Measurements from ENCODE around the gene GRID2.
"Not testable (repeated sequence)": the region's sequence is repeated elsewhere in the genome, so short reads cannot be mapped to it uniquely, and the experiment has no call there.

The GRID2 gene

GRCh38 chr4:92305878-92306520 lies 2.2 kb downstream of the GRID2 start:
- DNase-seq, result peak in 1 of 2 experiments; percentile 53

DNA sequence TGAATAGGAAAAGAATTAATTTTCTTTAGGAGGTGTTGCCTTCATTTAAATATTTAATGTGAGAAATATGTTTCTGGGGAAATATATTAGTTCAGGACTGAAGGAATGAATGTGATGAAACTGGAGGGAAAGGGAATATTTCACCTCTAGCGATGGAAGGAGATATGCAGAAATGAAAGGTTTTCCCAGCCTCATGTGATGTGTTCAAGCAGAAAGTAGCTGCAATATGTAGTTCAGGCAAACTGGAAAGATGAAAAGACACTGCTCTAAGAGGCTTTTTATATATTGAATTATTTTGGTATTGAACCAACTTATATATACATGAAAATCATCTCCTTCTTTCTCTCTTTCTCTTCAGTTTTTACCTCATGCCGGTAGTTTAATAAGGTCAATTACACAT lies 3.4 kb downstream of the GRID2 start:
- DNase-seq, result peak in 1 of 2 experiments; percentile 50

DNA sequence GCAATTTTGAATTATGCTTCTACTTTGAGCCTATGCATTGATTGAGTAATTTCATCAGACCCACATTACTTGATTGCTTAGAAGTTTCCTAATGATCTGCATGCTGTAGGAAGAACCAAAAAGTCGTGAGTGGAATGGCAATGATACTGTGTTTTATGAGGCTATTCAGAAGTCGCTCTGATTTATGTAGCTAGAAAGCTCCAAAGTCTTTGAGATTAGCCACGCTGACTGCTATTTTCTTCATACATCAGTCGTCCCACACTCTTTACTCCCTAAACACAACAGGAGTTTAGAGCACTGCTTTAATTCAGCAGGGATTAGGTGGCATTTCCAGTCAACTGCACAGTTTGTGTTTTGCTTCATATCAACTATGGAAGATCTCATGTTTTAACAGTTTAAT lies 4.1 kb downstream of the GRID2 start:
- no peak for DNase-seq

DNA sequence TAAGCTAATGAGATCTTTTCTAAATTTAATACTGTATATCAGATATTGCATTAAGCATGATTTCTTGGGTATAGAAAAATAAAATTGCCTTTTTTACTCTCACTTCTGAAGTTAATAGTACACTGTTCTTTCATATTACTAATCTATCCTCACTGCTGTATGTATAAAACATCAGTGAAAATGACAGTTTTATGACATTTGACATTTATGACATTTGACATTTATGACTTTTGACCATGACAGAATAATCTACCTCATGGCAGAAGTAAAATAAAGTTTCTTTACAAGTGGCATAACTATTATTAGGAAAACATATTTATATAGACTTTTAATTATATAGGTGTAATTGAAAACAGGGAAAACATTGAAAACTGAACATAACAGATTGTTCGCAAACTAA lies 13.3 kb downstream of the GRID2 start:
- no peak for DNase-seq

- DNase-seq, result no peak
These were observed 24.3 kb downstream of the GRID2 start for GRCh38 chr4:92328095-92328494.

DNA sequence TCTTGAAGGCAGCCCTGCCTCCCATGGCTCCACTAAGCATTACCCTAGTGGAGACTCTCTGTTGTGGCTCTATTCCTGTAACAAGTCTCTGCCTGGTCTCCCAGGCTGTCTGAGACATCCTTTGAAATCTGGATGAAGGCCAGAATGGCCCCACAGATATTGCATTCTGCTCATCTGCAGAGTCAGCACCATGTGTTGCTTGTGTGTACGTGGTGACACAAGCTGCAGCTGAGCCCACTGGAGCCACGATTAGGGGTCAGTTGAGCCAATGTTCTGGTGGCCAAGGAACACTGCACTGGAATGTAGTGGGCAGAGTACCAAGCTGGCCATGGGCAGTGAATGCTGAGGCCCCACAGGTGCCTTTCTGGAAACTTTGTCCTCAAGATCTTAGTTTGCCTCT lies 29.2 kb downstream of the GRID2 start:
- DNase-seq, result no peak

DNA sequence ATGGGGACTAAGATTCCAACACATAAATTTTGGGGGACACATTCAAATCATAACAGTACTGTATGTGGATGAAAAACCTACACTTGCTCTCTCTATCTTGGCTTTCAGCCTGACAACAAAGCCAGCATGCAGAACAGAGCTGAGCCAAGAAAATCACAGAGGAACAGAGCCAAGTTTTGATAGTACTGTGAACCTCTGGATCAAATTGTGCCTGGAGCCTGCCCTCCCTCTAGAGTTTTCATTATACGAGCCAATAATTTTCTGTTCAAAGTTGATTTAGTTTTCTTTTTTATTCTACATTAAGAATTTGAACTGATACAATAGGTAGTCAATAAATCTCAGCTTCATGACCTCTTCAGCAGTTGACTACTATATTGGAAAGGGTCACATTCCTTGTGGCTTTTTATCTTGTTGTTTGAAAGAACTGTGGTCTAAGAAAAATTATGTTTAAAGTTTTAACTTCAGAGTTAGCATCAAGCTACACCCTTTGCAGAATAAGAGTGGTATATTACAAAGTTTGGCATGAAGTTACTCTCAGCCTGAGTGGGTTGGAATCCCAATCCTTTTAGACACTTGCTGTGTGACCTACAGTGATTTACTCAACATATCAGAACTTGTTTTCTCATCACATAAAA lies 31.1 kb downstream of the GRID2 start:
- DNase-seq, result no peak

GRCh38 chr4:92339676-92340075 lies 35.9 kb downstream of the GRID2 start:
- no peak for DNase-seq

DNA sequence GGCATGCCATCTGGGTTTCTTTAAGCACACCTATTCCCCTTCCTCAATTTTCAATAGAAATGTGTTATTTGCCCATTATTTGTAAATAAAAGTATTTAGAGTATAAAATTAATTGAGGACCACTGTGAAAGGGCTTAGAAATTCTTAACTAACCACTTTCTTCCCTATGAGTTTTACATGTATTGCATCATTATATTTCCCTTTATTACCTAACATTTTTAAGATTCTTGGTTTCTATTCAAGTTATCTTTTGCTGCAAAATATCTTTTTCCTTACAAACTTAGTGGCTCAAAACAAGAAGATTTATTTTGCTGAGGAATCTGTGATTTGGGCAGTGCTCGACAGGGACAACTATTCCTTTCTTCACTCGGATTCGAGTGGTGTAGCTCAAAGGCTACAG lies 40.5 kb downstream of the GRID2 start:
- no peak for DNase-seq

- DNase-seq, result no peak
These were observed 42.5 kb downstream of the GRID2 start for GRCh38 chr4:92346289-92346688.

- DNase-seq, result no peak
These were observed 54.2 kb downstream of the GRID2 start for GRCh38 chr4:92357966-92358365.

DNA sequence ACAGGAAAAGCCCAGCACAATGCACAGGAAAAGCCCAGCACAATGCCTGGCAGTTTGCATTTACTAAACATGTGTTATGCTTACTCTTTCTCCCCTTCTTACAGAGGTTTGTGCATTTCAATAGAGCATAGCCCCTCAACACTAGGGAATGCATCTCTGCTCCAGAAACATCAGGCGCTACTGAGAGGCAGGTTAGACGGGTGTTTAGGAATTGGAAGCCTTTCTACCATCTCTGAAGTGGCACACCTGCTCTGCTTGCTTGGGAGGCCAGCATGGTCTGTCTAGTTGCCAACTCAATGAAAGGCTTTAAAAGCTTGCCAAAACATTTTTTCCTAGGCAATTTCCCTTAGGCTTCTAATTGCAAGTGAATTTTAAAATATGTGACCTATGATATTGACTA lies 55.7 kb downstream of the GRID2 start:
- peak; percentile 55 to 69 for DNase-seq

- no peak for DNase-seq
These were observed 58.3 kb downstream of the GRID2 start for GRCh38 chr4:92362028-92362427.

- DNase-seq, result no peak
These were observed 64.9 kb downstream of the GRID2 start for GRCh38 chr4:92368653-92369052.

- no peak for DNase-seq
These were observed 77.8 kb downstream of the GRID2 start for GRCh38 chr4:92381616-92382015.

DNA sequence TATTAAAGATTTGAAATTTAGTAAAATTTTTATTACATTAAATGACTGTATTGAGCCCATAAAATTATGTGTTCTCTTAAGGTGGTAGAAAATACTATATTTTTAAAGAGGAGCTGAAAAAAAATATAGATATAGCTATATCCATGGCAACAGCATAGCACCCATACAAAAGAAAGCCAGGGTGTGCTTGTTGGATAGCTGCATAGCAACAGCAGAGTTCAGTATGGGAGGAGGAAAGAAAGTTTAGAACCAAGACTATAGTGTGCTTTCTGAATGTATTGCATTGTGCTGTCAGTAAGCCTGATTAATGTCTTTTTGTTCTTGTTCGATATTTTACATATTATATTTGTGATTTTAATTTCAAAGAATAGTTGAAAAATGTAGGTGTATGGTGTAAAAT lies 78.4 kb downstream of the GRID2 start:
- DNase-seq, result no peak

GRCh38 chr4:92387459-92388069 lies 83.8 kb downstream of the GRID2 start:
- DNase-seq, result no peak

DNA sequence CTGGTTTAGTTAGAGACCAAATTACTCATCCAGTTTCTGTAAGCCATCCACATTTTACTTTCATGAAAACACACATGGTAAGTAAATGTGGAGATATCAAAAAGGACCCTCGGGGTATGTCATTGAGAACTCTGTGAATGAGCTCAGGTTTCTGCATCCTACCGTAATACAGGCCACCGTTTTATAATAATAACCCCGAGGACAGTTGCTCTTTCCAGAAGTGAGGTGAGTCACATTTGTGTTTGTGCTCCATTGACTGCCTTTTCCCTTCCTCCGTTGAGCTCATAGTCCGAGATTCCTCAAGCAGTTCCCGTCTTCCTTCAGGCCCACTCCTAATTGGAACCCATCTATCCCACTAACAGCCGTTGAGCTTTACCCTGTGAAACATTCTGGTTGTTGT lies 95.3 kb downstream of the GRID2 start:
- DNase-seq, result no peak

GRCh38 chr4:92403525-92403924 lies 99.8 kb downstream of the GRID2 start:
- DNase-seq, result not testable (repeated sequence)

DNA sequence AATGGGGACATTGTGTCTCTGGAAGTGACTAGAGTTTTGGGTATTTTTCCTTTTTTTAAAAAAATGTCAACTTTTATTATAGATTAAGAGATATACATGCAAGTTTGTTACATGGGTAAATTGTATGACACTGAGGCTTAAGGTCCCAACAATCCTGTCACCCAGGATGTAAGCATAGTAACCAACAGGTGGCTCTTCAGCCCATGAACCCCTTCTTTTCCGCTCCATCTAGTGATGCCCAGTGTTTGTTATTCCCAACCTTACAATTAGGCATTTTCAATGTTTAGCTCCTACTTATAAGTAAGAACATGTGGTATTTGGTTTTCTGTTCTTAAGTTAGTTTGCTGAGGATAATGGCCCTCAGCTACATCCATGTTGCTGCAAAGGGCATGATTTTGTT lies 102.7 kb downstream of the GRID2 start:
- DNase-seq, result no peak

GRCh38 chr4:92421920-92422319 lies 118.2 kb downstream of the GRID2 start:
- DNase-seq, result no peak

- no peak for DNase-seq
These were observed 129.5 kb downstream of the GRID2 start for GRCh38 chr4:92433272-92433758.

DNA sequence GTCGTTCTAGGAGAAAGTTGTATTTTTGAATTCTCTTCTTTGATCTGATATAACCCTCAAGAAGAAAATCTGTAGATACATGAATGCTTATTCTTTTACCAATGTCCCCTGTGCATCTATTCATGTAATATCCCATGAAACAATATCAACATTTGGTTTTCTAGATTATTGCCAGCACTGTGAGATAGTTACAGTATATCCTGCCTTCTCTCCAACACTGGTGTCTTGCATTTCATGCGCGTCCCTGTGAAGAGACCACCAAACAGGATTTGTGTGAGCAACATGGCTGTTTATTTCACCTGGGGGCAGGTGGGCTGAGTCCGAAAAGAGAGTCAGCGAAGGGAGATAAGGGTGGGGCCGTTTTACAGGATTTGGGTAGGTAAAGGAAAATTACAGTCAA lies 135.0 kb downstream of the GRID2 start:
- DNase-seq, result not testable (repeated sequence)

GRCh38 chr4:92442131-92442530 lies 138.4 kb downstream of the GRID2 start:
- DNase-seq, result not testable (repeated sequence)

Measured in cerebellar nuclear complex (tissue), 1 donor.